Astrocyte (in vitro differentiated cells and primary cell): ENCODE measurements around the gene CAPZB.

Source experiments
- EZH2 ChIP-seq: IDR thresholded peaks from 2 replicates; pipeline ENCODE4 v1.6.1; 2012; ENCODE audit warnings: mild to moderate bottlenecking, low read length, inconsistent platforms; ENCODE audit not compliant: insufficient read depth
- TF ChIP-seq, protein P1 (sequence below): IDR thresholded peaks from 2 replicates; pipeline ENCODE4 v1.5.1; 2011; ENCODE audit warnings: low read depth, mild to moderate bottlenecking, inconsistent platforms, low read length, moderate library complexity; ENCODE audit not compliant: insufficient read depth

DNA sequence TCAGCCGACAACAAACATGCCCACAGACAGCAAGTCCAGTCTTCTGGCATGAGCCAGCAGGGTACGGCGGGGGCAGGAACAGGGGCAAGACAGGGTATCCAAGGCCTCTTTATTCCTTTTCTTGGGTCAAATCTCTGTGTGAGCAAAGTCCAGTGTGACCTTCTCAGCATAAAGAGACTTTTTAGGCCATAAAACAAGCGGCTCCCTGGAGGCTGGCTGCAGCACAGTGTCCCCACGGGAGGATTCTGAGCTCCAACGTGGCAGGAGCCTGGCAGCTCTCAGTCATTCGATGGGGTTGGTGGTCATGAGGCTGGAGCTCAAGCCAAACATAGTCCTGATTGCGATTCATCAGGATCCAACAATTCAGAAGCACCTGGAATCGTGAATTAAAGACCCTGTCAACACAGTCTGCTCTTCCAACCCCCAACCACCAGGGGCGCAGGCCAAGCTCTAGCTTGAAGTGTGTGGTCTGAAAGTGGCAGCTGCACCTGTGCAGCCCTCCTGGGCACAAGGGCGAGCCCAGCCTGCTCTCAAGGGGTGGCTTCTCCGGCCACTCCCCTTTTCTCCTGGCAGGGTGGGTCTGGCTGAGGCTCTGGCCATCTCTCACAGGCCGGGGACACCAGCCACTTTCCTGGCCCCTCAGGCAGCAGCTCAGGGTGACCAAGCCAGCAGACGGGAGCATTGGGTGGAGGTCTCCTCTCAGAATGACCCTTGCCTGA is 111.1 kb downstream of the CAPZB start:
- TF ChIP-seq, protein P1, sequence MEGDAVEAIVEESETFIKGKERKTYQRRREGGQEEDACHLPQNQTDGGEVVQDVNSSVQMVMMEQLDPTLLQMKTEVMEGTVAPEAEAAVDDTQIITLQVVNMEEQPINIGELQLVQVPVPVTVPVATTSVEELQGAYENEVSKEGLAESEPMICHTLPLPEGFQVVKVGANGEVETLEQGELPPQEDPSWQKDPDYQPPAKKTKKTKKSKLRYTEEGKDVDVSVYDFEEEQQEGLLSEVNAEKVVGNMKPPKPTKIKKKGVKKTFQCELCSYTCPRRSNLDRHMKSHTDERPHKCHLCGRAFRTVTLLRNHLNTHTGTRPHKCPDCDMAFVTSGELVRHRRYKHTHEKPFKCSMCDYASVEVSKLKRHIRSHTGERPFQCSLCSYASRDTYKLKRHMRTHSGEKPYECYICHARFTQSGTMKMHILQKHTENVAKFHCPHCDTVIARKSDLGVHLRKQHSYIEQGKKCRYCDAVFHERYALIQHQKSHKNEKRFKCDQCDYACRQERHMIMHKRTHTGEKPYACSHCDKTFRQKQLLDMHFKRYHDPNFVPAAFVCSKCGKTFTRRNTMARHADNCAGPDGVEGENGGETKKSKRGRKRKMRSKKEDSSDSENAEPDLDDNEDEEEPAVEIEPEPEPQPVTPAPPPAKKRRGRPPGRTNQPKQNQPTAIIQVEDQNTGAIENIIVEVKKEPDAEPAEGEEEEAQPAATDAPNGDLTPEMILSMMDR: peak; percentile 36
- TF ChIP-seq EZH2: no peak
